GM21619 (cell line): ENCODE data around the gene RPS6KA5.

Source experiments
- ATAC-seq: cut with Tn5 transposase; IDR thresholded peaks from one replicate; pipeline ENCODE4 v1.9.1; 2021; ENCODE audit not compliant: unreplicated experiment

RPS6KA5 gene

GRCh38 chr14:91029456-91030217, 30.8 kb downstream of the RPS6KA5 start:
- ATAC-seq: no peak

DNA sequence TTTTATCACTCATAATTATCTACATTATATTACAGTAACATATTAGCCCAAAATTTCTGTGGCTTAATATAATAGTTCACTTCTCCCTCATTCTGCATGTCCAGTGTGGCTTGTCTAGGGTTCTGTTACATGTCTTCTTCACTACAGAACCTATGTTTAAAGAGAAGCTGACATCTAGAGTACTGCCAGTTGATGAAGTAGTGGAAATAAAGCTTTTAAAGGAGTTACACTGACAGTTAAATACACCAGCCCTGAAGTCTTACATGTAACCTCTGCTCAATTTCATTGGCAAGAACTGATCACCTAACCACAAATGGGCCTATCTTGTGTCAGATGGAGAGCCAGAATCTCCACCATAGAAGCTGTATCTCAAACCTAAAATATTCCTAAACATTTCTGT, 32.9 kb downstream of the RPS6KA5 start:
- ATAC-seq: no peak

GRCh38 chr14:91022622-91023028, 37.8 kb downstream of the RPS6KA5 start:
- peak; percentile 95 for ATAC-seq

DNA sequence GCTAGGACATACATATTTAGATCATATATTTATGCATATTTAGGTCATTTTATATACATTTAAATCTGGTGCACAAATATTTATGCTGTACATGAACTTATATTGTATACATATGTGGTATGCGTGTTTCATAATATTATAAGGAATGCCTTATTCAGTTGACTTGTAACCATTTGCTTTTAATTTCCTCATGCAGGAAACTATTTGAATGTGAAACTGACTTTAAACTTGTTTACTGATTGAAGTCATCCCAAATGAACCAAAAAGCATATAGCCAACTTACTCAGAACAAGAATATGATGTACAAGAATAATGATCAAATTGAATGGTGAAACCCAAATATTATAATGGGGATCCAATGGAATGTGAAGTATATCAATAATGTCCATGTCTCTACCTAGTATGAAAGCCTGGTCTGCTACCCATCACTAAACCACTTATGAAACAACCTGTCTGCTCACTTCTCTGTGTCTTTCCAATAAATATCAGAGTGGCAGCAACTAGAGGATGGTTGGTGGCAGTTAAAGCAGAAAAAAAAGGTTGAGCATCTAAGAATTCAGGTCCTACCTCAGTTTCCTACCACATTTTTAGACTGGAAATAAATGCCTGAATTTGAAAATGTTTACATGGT, 38.3 kb downstream of the RPS6KA5 start:
- peak; percentile 41 for ATAC-seq

DNA sequence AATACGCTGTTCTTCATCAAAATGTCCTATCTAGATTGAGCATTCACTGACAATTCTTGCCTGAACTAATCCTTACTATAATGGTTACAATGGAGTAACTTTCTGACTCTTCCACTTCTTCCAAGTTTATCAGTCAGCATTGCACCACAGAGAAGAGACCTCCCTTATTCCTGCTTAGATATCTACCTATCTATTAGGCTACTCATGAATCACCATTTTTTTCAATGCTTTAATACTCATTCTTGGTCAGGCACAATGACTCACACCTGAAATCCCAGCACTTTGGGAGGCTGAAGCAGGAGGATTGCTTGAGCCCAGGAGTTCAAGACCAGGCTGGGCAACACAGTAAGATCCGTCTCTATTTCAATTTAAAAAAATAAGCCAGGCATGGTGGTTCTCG, 39.3 kb downstream of the RPS6KA5 start:
- ATAC-seq: no peak

DNA sequence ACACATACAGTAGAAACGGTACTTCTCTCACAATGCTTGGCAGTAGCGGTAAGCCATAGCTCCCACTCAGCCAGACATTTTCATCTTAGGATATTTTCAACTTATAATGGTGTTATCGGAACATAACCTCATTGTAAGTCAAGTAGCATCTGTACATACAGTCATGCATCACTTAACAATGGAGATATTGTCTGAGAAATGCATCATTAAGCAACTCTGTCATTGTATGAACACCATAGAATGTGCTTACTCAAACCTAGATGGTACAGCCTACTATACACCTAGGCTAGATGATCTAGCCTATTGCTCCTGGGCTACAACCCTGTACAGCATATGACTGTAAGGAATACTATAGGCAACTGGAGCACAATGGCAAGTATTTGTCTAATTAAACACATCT, 40.8 kb downstream of the RPS6KA5 start:
- ATAC-seq: no peak

DNA sequence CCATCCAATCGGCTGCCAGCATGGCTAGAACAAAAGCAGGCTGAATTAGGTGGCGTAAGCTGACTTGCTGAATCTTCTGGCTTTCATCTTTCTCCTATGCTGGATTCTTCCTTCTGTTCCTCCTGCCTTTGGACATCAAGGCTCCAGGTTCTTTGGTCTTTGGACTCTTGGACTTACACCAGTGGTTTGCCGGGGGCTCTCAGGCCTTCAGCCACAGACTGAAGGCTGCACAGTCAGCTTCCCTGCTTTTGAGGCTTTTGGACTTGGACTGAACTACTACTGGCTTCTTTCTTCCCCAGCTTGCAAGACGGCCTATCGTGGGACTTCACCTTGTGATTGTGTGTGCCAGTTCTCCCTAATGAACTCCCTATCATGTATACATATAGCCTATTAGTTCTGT, 42.0 kb downstream of the RPS6KA5 start:
- no peak for ATAC-seq

DNA sequence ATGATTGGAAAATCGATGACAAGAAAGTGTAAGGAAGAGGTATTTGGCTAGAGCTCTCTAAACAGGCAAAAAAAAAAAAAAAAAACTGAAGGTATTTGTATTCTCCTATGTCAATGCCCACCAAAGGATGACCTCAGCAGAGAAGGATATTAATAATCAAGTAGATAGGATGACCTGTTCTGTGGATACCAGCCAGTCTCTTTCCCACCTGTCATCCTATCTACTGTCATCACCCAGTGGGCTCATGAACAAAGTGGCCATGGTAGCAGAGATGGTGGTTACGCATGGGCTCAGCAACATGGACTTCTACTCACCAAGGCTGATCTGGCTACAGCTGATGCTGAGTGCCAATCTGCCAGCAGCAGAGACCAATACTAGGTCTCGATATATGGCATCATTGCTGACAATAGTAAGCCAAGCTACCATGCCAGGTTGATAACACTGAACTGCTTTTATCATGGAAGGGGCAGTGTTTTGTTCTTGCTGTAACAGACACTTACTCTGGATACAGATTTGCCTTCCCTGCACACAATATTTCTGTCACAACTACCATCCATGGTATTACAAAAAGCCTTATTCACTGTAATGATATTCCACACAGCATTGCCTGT, 43.5 kb downstream of the RPS6KA5 start:
- no peak for ATAC-seq

DNA sequence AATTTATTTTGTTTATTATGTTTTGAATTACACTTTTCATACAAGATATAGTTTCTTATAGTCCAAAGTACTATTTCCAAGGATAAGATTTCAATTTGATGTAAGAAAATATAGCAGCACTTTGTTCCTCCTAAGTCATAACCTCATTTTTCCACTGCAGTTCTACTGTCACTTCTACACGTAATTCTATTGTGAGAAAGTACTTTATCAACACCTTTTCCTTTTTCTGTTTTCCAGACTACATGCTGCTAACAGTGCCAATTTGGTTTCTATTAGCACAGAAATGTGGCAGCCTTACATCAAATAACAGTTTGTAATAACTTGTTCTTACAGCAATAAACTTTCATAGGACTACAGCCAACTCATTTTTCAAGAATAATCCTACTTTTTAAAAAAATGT, 45.0 kb downstream of the RPS6KA5 start:
- ATAC-seq: no peak

DNA sequence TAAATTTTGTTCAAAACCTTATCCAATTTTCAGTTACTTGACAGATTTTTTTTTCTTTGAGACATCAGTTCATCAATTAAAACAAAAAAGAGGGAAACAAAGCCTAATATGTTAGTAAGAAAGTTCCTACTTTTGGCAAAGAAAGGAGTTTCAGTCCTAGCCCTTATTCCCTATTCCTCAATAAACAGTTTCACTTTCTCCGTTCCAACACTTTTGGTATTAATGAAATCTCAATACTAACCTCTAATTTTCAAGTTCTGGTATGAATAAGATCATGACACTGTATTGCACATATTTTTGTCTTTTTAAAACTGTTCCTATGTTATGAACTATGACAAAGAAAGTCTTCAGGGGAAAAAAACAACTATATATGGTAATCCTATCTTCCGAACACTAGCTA, 48.4 kb downstream of the RPS6KA5 start:
- no peak for ATAC-seq

GRCh38 chr14:91010153-91010533, 50.3 kb downstream of the RPS6KA5 start:
- no peak for ATAC-seq

DNA sequence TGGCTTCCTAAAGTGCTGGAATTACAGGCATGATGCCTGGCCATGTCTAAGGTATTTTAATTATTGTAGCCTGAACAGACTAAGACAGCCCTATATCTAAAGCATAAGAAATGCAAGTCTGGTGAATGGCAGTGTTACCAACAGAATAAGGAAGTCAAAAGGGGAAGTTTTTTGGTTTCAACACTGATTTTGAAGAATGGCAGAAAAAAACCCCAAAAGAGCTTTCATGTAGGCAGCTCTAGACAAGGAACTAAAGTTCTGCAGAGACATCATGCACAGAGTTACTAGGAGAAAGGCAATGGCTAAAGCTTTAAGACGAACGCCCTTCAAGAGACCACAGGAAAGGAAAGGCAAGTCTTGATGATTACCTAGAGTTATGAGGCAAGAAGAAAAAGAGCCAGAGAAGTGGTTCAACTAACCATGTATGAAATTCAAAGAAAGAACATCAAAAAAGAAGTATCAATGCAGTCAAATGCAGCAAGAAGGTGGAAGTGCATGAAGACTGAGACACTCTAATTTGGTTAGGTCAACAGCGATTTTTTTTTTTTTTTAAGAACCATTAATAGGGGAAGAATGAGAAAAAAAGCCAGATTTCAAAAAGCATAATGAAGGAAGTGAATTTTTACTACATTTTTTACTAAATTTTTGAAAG, 50.8 kb downstream of the RPS6KA5 start:
- peak; percentile 87 for ATAC-seq

- ATAC-seq: no peak
These were observed 51.6 kb downstream of the RPS6KA5 start for GRCh38 chr14:91008759-91009409.

- ATAC-seq: no peak
These were observed 54.7 kb downstream of the RPS6KA5 start for GRCh38 chr14:91005716-91006115.

- no peak for ATAC-seq
These were observed 55.5 kb downstream of the RPS6KA5 start for GRCh38 chr14:91004987-91005386.

- ATAC-seq: no peak
These were observed 61.1 kb downstream of the RPS6KA5 start for GRCh38 chr14:90999299-90999698.

- no peak for ATAC-seq
These were observed 63.5 kb downstream of the RPS6KA5 start for GRCh38 chr14:90996967-90997366.

DNA sequence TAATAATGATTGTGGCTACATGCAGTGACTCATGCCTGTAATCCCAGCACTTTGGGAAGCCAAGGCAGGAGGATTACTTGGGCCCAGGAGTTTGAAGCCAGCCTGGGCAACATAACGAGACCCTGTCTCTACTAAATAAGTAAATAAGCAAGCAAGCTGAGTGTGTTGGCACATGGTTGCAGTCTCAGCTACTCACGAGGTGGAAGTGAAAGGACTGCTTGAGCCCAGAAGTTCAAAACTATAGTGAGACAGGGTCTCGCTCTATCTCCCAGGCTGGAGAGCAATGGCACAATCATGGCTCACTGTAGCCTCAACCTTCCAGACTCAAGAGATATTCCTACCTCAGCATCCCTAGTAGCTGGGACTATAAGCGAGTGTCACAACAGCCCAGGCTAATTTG, 64.7 kb downstream of the RPS6KA5 start:
- no peak for ATAC-seq

GRCh38 chr14:90993792-90994191, 66.6 kb downstream of the RPS6KA5 start:
- ATAC-seq: no peak

DNA sequence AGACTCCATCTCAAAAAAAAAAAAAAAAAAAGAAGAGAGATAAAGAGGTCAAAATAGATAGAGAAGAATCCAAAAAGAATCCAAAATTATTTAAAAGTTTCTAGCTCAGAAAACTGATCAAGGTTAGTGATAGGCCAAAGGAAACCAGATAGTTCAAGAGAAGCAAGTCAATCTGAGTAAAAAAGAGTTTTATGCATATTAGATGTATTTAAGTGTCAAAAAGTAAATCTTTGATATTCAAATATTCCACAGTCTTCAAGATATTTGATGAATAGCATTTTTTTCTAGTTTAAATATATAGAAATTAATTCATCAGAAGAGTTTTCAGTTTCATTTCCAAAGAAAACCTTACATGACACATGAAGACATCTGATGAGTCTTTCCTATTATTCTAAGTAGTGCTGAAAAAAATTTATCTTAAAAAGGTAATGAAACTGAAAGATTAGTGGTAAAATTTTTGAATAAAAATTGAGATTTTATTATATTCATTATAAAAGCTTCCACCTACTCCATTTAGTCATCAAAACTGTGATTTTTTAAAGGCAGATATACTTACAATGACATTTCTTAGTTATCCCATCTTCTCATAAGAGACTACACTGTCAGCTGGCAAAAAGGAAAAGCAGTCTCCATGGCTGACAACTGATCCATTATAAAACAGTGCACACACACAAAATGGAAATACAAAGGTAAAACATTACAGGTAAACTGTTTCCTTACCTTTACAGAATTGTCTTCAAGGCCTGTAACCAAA, 68.6 kb downstream of the RPS6KA5 start:
- no peak for ATAC-seq

- ATAC-seq: no peak
These were observed 70.3 kb downstream of the RPS6KA5 start for GRCh38 chr14:90990141-90990540.
